NT2/D1 (cell line): ENCODE data around the gene CNKSR3.

Experiments
- SUZ12 ChIP-seq: IDR thresholded peaks from 2 replicates; pipeline ENCODE4 v1.6.1; 2011; ENCODE audit not compliant: insufficient read length, insufficient read depth; ENCODE audit errors: extremely low read depth
- ZNF274 ChIP-seq: IDR thresholded peaks from 2 replicates; pipeline ENCODE4 v1.6.1; 2011; ENCODE audit warnings: mild to moderate bottlenecking, low read depth, low read length

DNA sequence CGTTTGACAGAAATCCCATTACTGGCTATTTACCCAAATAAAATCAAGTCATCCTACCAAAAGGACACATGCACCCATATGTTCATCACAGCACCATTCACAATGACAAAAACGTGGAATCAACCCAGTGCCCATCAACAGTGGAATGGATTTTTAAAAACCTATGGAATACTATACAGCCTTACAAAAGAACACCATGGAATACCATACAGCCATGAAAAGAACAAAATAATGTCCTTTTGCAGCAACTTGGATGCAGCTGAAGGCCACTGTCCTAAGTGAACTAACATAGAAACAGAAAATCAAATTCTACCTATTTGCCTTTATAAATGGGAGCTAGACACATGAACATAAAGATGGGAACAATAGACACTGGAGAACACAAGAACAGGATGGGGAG lies 136.5 kb downstream of the CNKSR3 start:
- TF ChIP-seq SUZ12 = no peak
- TF ChIP-seq ZNF274 = no peak
